Tibial nerve (tissue), 4 donors: ENCODE data around the gene TMCO4. TPM values are rescaled to one million over a fixed set of nuclear protein-coding genes. Genes with fewer than 3 reads are reported as not detected.

Experiments
- DNase-seq, 2 donors: peaks; one replicate each; pipeline ENCODE4 v3.0.0-alpha.2; 2019; ENCODE audit warnings: low spot score in 2 of 2
- H3K27ac ChIP-seq, 4 donors: fragments of 200-600 bp; sonication (generic) in 3 of 4; one replicate each; pipeline ENCODE4 v1.5.1; 2017 to 2019; ENCODE audit warnings: mild to moderate bottlenecking in 1 of 4
- H3K27me3 ChIP-seq, 2 donors: fragments of 200-600 bp; sonication (generic) in 1 of 2; one replicate each; pipeline versions ENCODE4 v1.5.1 to v1.6.0; 2017 to 2019
- H3K36me3 ChIP-seq, 3 donors: fragments of 200-600 bp; sonication (generic); one replicate each; pipeline ENCODE4 v1.5.1; 2018 to 2019
- H3K4me1 ChIP-seq, 4 donors: fragments of 200-600 bp; sonication (generic) in 3 of 4; one replicate each; pipeline ENCODE4 v1.5.1; 2017 to 2019
- H3K4me3 ChIP-seq, 4 donors: fragments of 200-600 bp; sonication (generic) in 3 of 4; one replicate each; pipeline ENCODE4 v1.5.1; 2017 to 2019; ENCODE audit warnings: mild to moderate bottlenecking in 1 of 4, moderate library complexity in 1 of 4
- H3K9me3 ChIP-seq, 4 donors: fragments of 200-600 bp; sonication (generic) in 3 of 4; one replicate each; pipeline ENCODE4 v1.5.1; 2017 to 2019
- CTCF ChIP-seq, 5 experiments: fragments of 200-600 bp in 3 of 5; fragments of 450-650 bp in 2 of 5; sonication (generic) in 3 of 5; IDR thresholded peaks; one replicate each; pipeline ENCODE4 v1.5.1; 2016 to 2019; ENCODE audit warnings: antibody characterized with exemption in 5 of 5, mild to moderate bottlenecking in 3 of 5, moderate library complexity in 2 of 5
- EP300 ChIP-seq, 2 donors: sonication (generic); formaldehyde crosslinking; IDR thresholded peaks; one replicate each; pipeline ENCODE4 v1.6.1; 2017; ENCODE audit warnings: antibody characterized with exemption in 2 of 2, mild to moderate bottlenecking in 1 of 2
- POLR2A ChIP-seq, 2 donors: fragments of 450-650 bp; IDR thresholded peaks; one replicate each; pipeline ENCODE4 v1.6.1; 2017; ENCODE audit warnings: antibody characterized with exemption in 2 of 2, mild to moderate bottlenecking in 2 of 2, moderate library complexity in 2 of 2
- WGBS, 2 donors: methylation state at CpG; one replicate each; pipeline ENCODE4 v1.1.5; 2018; 5-methylcytosine and 5-hydroxymethylcytosine counted together
- total RNA-seq, 4 donors: library from RNA; depleted of rRNA; stranded (reverse); fragments of >200 nt; gene quantifications; one replicate each; pipeline ENCODE4 v1.1.0, GENCODE V29; 2016

The TMCO4 gene
- total RNA-seq, 4 donors from 2014 or later, result 19.3 to 37.5 (median 29.3) TPM

GRCh38 chr1:19750101-19750881 is 49.4 kb downstream of the TMCO4 start:
- H3K9me3 ChIP-seq, result no peaks in the 10 kb centered on the region
- TF ChIP-seq POLR2A (IDR thresholded peaks at IDR 0.05) (no peak), EP300 (IDR thresholded peaks at IDR 0.05) (no peak), CTCF (IDR thresholded peaks at IDR 0.05) (no peak)
- H3K4me3 ChIP-seq, result no peak overlapping the region
- H3K36me3 ChIP-seq, result peaks cover 0 to 90% (median 15%) of the 10 kb centered on the region in 3 donors
- no peak for DNase-seq
- 89 to 91% methylated on average over 15 of the region's 15 CpGs for WGBS, 2 donors
- H3K27me3 ChIP-seq, result no peaks in the 10 kb centered on the region
- H3K27ac ChIP-seq, result no peak overlapping the region
- no peaks in the 10 kb centered on the region for H3K4me1 ChIP-seq

- no peak overlapping the region for H3K4me3 ChIP-seq
- no peaks in the 10 kb centered on the region for H3K4me1 ChIP-seq
- H3K9me3 ChIP-seq, result no peaks in the 10 kb centered on the region
- peaks cover 0 to 90% (median 19%) of the 10 kb centered on the region in 3 donors for H3K36me3 ChIP-seq
- TF ChIP-seq CTCF (IDR thresholded peaks at IDR 0.05) (no peak), EP300 (IDR thresholded peaks at IDR 0.05) (no peak), POLR2A (IDR thresholded peaks at IDR 0.05) (no peak)
- H3K27ac ChIP-seq, result no peak overlapping the region
- WGBS, 2 donors, result 93 to 100% methylated on average over 1 of the region's 1 CpG
- DNase-seq, result no peak
- H3K27me3 ChIP-seq, result no peaks in the 10 kb centered on the region
Observed at GRCh38 chr1:19749685-19750084, 50.0 kb downstream of the TMCO4 start.

- DNase-seq, result no peak
- Histone ChIP-seq H3K4me1 (no peaks in the 10 kb centered on the region), H3K36me3 (peaks cover 0 to 92% (median 19%) of the 10 kb centered on the region in 3 donors), H3K27ac (no peak overlapping the region), H3K4me3 (no peak overlapping the region), H3K9me3 (no peaks in the 10 kb centered on the region), H3K27me3 (no peaks in the 10 kb centered on the region)
- no peak for TF ChIP-seq EP300 (IDR thresholded peaks at IDR 0.05)
- no peak for TF ChIP-seq POLR2A (IDR thresholded peaks at IDR 0.05)
- TF ChIP-seq CTCF (IDR thresholded peaks at IDR 0.05), result no peak
- 59 to 66% methylated on average over 1 of the region's 1 CpG for WGBS, 2 donors
Observed at GRCh38 chr1:19747761-19748160, 52.0 kb downstream of the TMCO4 start.

GRCh38 chr1:19744886-19745285 is 54.8 kb downstream of the TMCO4 start:
- 87 to 88% methylated on average over 1 of the region's 1 CpG for WGBS, 2 donors
- Histone ChIP-seq H3K4me3 (no peak overlapping the region), H3K27me3 (no peaks in the 10 kb centered on the region), H3K4me1 (no peaks in the 10 kb centered on the region), H3K27ac (no peak overlapping the region), H3K36me3 (peaks cover 0 to 88% (median 19%) of the 10 kb centered on the region in 3 donors), H3K9me3 (no peaks in the 10 kb centered on the region)
- TF ChIP-seq EP300 (IDR thresholded peaks at IDR 0.05) (no peak), CTCF (IDR thresholded peaks at IDR 0.05) (no peak)
- DNase-seq, result no peak

GRCh38 chr1:19744335-19744743 is 55.4 kb downstream of the TMCO4 start:
- DNase-seq, result no peak
- Histone ChIP-seq H3K27me3 (no peaks in the 10 kb centered on the region), H3K9me3 (no peaks in the 10 kb centered on the region), H3K36me3 (peaks cover 0 to 88% (median 19%) of the 10 kb centered on the region in 3 donors), H3K4me1 (no peaks in the 10 kb centered on the region), H3K27ac (no peak overlapping the region), H3K4me3 (no peak overlapping the region)
- WGBS, 2 donors, result 85 to 88% methylated on average over 4 of the region's 4 CpGs
- no peak for TF ChIP-seq EP300 (IDR thresholded peaks at IDR 0.05)
- no peak for TF ChIP-seq CTCF (IDR thresholded peaks at IDR 0.05)
- no peak for TF ChIP-seq POLR2A (IDR thresholded peaks at IDR 0.05)
